GF-D8 (cell line): ENCODE measurements around the gene ZNF580.

Experiments used
- DNase-seq: peaks from one replicate; lab custom pipeline; 2025; lab: John Stamatoyannopoulos, UW

The ZNF580 gene

GRCh38 chr19:55663846-55664536, 23.2 kb downstream of the ZNF580 start:
- no peak for DNase-seq

GRCh38 chr19:55666343-55667005, 25.7 kb downstream of the ZNF580 start:
- no peak for DNase-seq

GRCh38 chr19:55667006-55667381, 26.2 kb downstream of the ZNF580 start:
- no peak for DNase-seq

DNA sequence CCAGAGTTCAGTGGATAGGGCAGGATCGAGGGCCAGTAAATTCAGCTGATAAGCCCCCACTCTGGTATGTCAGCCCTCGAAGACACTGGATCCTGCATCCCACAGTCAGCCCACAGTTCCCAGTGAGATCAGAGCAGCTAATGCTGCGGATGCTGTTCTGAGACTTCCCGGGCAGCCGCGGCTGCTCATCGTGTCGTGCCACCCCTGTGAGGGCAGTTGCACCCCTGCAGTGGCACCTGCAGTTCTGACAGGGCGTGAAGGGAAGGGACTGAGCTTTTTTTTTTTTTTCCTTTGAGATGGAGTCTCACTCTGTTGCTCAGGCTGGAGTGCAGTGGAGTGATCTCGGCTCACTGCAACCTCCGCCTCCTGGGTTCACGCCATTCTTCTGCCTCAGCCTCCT, 26.7 kb downstream of the ZNF580 start:
- DNase-seq = no peak

DNA sequence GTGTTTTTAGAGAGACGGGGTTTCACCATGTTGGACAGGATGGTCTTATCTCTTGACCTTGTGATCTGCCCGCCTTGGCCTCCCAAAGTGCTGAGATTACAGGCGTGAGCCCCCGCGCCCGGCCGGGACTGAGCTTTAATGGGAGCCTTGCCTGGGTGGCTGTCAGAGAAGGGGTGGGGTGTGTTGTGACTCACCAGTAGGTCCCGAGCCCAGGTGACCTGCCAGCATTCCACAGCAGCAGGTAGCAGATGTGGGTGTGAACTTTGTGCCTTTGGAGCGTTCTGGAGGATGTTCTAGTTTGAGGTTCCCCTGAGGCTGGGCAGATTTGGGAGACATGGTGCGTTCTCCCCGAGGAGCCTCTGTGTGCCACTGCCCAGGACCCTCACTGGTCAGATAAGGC, 27.2 kb downstream of the ZNF580 start:
- DNase-seq = no peak

GRCh38 chr19:55668603-55669348, 28.0 kb downstream of the ZNF580 start:
- DNase-seq = no peak

GRCh38 chr19:55669418-55670279, 28.8 kb downstream of the ZNF580 start:
- no peak for DNase-seq

DNA sequence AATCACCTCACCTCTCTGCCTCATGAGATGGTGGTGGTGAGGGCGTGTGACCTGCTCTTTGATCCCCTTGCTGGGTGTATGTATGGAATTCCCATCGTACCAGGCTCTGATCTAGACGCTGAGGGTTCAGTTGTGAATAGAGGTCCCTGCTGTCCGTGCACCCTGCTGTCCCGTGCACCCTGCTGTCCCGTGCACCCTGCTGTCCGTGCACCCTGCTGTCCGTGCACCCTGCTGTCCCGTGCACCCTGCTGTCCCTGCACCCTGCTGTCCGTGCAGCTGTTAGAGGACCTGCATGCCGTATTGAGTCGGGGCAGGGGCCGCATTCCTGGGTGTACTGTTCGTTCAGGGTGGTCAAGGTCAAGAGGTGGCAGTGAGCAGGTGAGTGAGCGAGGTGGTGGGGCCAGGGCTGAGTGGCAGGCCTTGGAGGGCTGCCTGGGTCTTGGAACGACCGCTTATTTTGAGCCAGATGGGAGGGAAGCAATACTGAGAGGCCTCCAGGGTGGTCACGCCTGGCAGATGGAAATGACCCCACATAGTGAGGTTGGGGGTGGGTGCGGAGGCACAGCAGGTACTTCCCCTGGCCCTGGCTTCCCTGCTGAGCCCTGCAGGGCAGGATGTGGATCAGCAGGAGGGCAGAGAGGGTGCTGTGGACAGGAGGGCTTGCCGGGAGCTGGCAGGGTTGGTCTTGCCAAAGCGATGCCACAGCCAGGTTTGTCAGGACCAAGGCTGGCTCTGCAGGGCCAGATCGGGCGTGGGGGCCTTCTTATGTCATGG, 29.7 kb downstream of the ZNF580 start:
- DNase-seq = no peak

GRCh38 chr19:55671054-55671378, 30.2 kb downstream of the ZNF580 start:
- no peak for DNase-seq

DNA sequence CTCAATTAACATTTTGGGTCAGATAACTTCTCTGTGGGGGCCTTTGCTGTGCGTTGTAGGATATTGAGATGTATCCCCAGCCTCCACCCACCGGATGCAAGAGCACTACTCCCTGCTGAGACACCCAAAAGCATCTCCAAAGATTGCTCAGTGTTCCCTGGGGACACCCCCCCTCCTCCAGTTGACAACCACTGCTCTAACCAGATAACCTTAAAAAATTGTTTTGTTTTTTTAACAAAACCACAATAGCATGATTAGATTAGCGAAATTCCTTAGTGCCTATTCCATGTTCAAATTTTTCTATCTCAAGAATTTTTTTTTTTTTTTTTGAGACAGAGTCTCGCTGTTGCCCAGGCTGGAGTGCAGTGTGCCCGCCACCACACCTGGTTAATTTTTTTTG, 31.6 kb downstream of the ZNF580 start:
- DNase-seq = no peak

DNA sequence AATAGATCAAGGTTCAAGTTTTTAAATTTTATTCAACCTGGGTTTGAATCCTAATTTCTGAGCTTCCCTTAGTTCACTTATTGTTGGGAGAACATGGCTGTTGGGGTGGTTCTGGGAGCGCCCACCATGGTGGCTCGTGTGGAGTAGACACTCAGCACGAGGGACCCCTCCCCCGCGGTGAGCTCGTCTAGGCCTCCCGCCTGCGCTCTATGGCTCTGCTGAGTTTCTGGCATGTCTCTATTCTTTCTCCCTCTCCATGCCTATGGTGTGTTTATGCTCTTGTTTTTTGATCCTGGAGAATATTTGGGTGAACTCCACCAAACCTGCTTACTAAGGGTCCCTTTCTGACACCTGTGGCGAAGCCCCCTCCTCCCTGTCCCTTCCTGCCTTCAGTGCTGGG, 32.7 kb downstream of the ZNF580 start:
- DNase-seq = no peak

DNA sequence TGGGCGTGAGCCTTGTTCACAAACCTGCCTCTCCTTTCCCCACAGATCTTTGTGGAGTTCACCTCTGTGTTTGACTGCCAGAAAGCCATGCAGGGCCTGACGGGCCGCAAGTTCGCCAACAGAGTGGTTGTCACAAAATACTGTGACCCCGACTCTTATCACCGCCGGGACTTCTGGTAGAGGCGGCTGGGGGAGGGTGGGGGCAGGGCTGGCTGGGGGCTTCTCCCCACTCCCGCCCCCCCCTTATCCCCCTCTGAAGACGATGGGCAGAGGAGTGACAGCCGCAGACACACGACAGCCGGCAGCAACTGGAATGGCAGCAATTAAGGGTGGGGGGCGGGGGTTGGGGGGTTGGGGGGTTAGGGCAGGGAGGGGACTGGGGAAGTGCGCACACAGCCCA, 33.1 kb downstream of the ZNF580 start:
- DNase-seq = no peak

- no peak for DNase-seq
Observed at GRCh38 chr19:55674459-55674840, 33.6 kb downstream of the ZNF580 start.

DNA sequence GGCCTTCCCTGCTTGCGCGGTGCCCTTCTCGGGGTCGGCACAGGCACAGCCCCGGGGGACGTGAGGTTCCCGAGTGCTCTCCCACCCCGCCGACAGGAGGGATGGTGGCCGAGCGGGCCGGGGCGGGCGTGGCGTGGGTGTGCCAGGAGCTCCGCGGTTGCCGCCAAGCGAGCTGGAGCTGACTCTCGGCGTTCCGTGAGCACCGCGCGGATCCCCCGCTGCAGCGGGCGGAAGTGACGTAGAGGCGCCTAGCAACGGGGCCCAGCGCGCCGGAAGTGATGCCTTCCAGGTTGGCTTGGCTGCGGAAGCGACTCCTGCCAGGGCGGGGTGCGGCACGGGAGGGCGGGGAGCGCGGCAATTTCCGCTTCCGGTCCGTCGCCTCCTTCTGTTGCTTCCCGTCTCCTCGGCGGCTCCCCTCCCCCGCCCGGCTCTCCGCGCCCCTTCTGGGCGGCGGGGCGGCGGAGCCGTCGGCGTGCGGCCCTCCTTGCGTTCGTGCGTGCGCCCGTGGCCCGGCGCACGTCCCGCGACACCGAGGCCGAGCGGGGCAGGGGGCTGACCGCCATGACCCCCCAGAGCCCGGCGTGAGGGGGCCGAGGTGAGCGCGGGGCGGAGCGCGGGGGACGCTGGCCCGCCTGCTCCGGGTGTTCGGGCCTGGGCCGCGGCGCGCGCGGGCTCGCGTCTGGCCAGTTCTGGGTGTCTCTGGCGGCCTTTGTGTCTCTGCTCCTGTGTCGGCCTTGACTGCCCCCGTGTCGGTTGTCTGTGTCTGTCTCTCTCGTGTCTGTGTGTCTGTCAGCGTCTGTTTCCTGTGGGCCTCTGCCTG, 34.2 kb downstream of the ZNF580 start, which contains the start of gene EPN1:
TSS of gene EPN1 (plus strand) at position 386 of the 820 bp plus-strand sequence. CDS start 3,402 bp downstream, outside the sequence.
- DNase-seq = peak; percentile 89

DNA sequence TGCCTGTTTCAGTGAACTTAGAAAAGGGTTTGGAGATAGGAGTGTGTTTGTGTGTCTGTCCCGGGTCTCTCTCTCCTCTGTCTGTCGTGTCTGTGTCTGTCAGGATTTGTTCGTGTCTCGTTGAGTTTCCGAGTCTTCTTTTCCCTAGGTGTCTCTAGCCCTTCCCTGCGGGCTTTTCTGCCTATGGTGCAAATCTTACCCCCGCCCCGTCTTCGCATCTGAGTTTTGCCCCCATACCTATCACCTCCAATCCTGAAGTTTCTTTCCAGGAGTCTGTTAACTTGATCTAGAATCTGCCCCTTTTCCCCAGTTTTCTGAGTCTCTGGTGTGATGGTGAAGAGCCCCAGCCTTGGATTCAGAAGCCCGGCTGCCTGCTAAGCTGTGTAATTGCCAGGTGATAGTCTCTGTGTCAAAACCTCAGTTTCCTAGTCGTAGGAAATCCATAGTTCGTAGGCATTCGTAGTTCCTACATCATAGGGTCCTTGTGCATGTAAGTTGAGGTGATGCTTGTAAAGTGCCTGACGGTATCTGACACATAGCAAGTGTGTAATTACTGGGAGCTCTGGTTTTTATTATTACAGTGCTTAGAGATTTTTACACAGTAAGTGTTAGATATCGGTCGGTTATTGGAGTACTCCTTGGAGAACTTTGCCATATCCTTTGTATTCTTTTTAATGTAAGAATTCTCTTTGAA, 35.0 kb downstream of the ZNF580 start:
- no peak for DNase-seq

DNA sequence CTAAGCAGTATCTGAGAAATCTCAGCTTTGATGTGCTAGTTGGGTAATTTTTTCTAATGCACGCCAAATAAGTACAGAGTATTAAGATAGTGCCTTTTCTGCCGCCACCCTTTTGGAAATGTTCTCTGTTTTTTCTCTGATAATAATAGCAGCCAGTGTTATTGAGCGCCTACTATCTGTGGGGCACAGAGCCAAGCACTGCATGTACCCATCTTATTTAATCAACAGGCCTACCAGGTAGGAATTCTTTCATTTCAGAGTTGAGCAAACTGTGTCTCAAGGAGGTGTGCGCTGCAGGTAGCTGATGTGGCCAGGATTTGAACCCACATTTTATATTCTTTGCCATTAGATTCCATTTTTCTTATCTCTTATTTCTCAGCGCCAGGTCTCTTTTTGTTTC, 35.6 kb downstream of the ZNF580 start:
- no peak for DNase-seq

GRCh38 chr19:55676889-55677505, 36.2 kb downstream of the ZNF580 start:
- DNase-seq = no peak

DNA sequence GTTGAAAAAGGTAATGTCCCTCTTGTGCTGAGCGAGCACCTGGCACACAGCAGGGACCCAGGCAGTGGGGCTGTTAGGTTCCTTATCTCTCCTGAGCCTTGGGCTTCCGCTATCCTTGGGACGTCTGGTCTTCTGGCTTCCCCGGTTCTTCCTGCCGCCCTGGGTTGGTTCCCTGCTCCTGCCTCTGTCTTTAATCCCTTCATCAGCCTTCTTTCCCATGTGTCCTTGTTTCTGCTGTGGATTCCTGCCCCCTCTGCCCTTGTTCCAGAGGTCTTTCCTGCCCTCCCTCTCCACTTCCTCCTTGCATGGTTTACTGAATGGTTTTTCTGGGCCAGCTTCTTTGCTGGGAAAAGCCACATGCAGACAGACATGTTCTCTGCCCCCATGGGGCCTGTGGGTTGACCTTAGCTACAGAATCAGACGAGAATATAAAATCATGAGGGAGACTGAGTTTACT, 36.8 kb downstream of the ZNF580 start:
- DNase-seq = peak; percentile 30

- peak; percentile 35 for DNase-seq
Observed at GRCh38 chr19:55678121-55678671, 37.4 kb downstream of the ZNF580 start.
